Kidney glomerular epithelial cell (primary cell): ENCODE results near the gene JAML.

Source experiments
- DNase-seq: peaks from one replicate; lab custom pipeline; 2025; lab: John Stamatoyannopoulos, UW

JAML gene

GRCh38 chr11:118224511-118225188 lies at the start of gene JAML:
JAML (minus strand) TSS chr11:118225011; CDS start chr11:118214866, 10,145 bp downstream.
- DNase-seq, result no peak

GRCh38 chr11:118274186-118274585 lies 49.4 kb upstream of the JAML start:
- no peak for DNase-seq

GRCh38 chr11:118272001-118272400 lies 47.2 kb upstream of the JAML start:
- no peak for DNase-seq

GRCh38 chr11:118267486-118267885 lies 42.7 kb upstream of the JAML start:
- no peak for DNase-seq

- DNase-seq, result no peak
Measured at GRCh38 chr11:118265954-118266353, 41.1 kb upstream of the JAML start.

- DNase-seq, result no peak
Measured at GRCh38 chr11:118264569-118265465, 40.0 kb upstream of the JAML start.

- no peak for DNase-seq
Measured at GRCh38 chr11:118263695-118264568, 39.1 kb upstream of the JAML start, which contains the start of gene MPZL2. MPZL2 (minus strand) TSS chr11:118264297; CDS start chr11:118264153, 144 bp downstream.

- DNase-seq, result no peak
Measured at GRCh38 chr11:118263112-118263511, 38.3 kb upstream of the JAML start.

GRCh38 chr11:118260353-118260752 lies 35.5 kb upstream of the JAML start:
- DNase-seq, result no peak

GRCh38 chr11:118259138-118259537 lies 34.3 kb upstream of the JAML start:
- no peak for DNase-seq

- no peak for DNase-seq
Measured at GRCh38 chr11:118258410-118258809, 33.6 kb upstream of the JAML start.

- DNase-seq, result no peak
Measured at GRCh38 chr11:118252688-118253087, 27.9 kb upstream of the JAML start.

- peak; percentile 94 for DNase-seq
Measured at GRCh38 chr11:118251858-118252652, 27.2 kb upstream of the JAML start, which contains the start of gene MPZL3. MPZL3 (minus strand) TSS chr11:118252365; CDS start chr11:118252294, 71 bp downstream.

GRCh38 chr11:118247041-118247440 lies 22.2 kb upstream of the JAML start:
- no peak for DNase-seq

GRCh38 chr11:118245936-118246562 lies 21.2 kb upstream of the JAML start:
- DNase-seq, result no peak

- no peak for DNase-seq
Measured at GRCh38 chr11:118243993-118244762, 19.4 kb upstream of the JAML start.

- no peak for DNase-seq
Measured at GRCh38 chr11:118243161-118243560, 18.4 kb upstream of the JAML start.

GRCh38 chr11:118241764-118242098 lies 16.9 kb upstream of the JAML start:
- DNase-seq, result no peak

GRCh38 chr11:118240999-118241763 lies 16.4 kb upstream of the JAML start:
- no peak for DNase-seq
